ENCODE results near the gene SRPRB.

The SRPRB gene

DNA sequence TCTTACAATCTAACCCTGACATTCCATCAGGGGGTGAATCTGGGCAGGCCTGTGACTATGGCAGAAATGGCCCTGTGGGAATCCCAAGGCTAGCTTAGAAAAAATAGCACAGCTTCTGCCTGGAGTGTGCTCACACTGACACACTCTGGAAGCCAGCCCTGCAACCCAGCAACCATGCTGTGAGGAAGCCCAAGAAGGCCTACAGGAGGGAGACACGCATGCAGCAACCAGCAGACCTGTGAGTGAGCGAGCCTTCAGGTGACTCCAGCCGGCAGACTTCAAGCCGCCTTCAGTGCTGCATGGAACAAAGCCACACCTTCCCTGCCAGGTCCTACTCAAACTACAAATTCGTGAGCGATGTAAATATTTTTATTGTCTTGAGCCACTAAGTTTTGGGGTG, 64.0 kb downstream of the SRPRB start:
- Histone ChIP-seq H4K91ac (ENCODE audit: low read depth, low read length, poor library complexity) (no peak overlapping the region), H2AFZ (ENCODE audit: low read length) (no peak overlapping the region), H4K8ac (ENCODE audit: low read depth, low read length) (no peak overlapping the region), H3K4ac (ENCODE audit: low read length) (no peak overlapping the region), H3K79me1 (ENCODE audit: low read depth, low read length) (no peaks in the 10 kb centered on the region), H3K9me3 (replicated peaks in 1 of 2; ENCODE audit: control insufficient read depth in 2 of 2, insufficient read depth in 1 of 2, low read depth in 1 of 2, low read length in 2 of 2) (no peaks in the 10 kb centered on the region), H3K23ac (ENCODE audit: low read depth, low read length, poor library complexity) (no peak overlapping the region), H3K36me3 (replicated peaks in 1 of 2; ENCODE audit: control insufficient read depth in 2 of 2, insufficient read depth in 2 of 2, low read length in 2 of 2) (no peaks in the 10 kb centered on the region), H3K4me3 (ENCODE audit: low read length in 2 of 2) (no peak overlapping the region), H2BK12ac (ENCODE audit: low read length) (no peak overlapping the region), H3K9ac (ENCODE audit: low read depth, low read length, poor library complexity) (no peak overlapping the region), H2BK120ac (ENCODE audit: low read depth, low read length) (no peak overlapping the region), H3K4me2 (ENCODE audit: insufficient read depth, low read length, poor library complexity, severe bottlenecking) (no peak overlapping the region), H3K18ac (ENCODE audit: low read length) (no peak overlapping the region), H3K4me1 (ENCODE audit: control insufficient read depth in 2 of 2, insufficient read depth in 1 of 2, low read depth in 1 of 2, low read length in 2 of 2) (peaks cover 0 to 17% of the 10 kb centered on the region in 2 donors), H2AK5ac (ENCODE audit: low read depth, low read length) (no peak overlapping the region), H3K27ac (replicated peaks; ENCODE audit: low read length) (no peak overlapping the region), H2BK5ac (ENCODE audit: low read length) (no peak overlapping the region), H3K27me3 (ENCODE audit: control insufficient read depth in 3 of 3, insufficient read depth in 3 of 3, low read depth in 1 of 3, low read length in 3 of 3) (peaks cover 0 to 29% (median 0%) of the 10 kb centered on the region in 3 experiments), H2BK15ac (ENCODE audit: low read length) (no peak overlapping the region), H3K14ac (ENCODE audit: low read length) (no peak overlapping the region)
- no peak for DNase-seq (ENCODE audit: low spot score)
- WGBS, 2 donors (ENCODE audit: extremely low coverage in 2 of 2, insufficient read length in 2 of 2, insufficient replicate concordance in 1 of 2), result no CpG with 5 or more reads among the region's 6 CpGs

DNA sequence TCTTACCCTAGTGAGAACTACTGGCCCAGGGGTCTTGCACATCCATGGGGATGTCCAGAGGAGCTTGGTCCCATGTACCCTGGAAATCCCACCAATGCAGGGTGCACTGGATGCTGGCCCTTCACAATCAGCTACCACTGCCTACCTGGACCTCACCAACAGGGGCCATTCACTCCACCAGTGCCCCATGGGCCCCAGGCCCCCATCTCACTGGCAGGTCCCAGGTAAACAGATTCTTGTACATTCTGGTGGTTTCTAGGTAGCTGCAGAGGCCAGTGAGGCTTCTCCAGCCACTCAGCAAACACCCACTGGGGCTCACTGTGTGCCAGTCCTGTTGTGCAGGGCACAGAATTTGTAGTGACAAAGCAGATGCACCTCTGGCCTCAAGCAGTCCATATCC, 65.2 kb downstream of the SRPRB start:
- Histone ChIP-seq H3K79me1 (ENCODE audit: low read depth, low read length) (no peaks in the 10 kb centered on the region), H3K4me2 (ENCODE audit: insufficient read depth, low read length, poor library complexity, severe bottlenecking) (no peak overlapping the region), H4K8ac (ENCODE audit: low read depth, low read length) (no peak overlapping the region), H4K91ac (ENCODE audit: low read depth, low read length, poor library complexity) (no peak overlapping the region), H3K4ac (ENCODE audit: low read length) (no peak overlapping the region), H3K4me3 (ENCODE audit: low read length in 2 of 2) (no peak overlapping the region), H3K36me3 (replicated peaks in 1 of 2; ENCODE audit: control insufficient read depth in 2 of 2, insufficient read depth in 2 of 2, low read length in 2 of 2) (no peaks in the 10 kb centered on the region), H3K27me3 (ENCODE audit: control insufficient read depth in 3 of 3, insufficient read depth in 3 of 3, low read depth in 1 of 3, low read length in 3 of 3) (peaks cover 0 to 27% (median 0%) of the 10 kb centered on the region in 3 experiments), H3K23ac (ENCODE audit: low read depth, low read length, poor library complexity) (no peak overlapping the region), H2AK5ac (ENCODE audit: low read depth, low read length) (no peak overlapping the region), H3K9me3 (replicated peaks in 1 of 2; ENCODE audit: control insufficient read depth in 2 of 2, insufficient read depth in 1 of 2, low read depth in 1 of 2, low read length in 2 of 2) (no peaks in the 10 kb centered on the region), H3K27ac (replicated peaks; ENCODE audit: low read length) (no peak overlapping the region), H3K14ac (ENCODE audit: low read length) (no peak overlapping the region), H2BK5ac (ENCODE audit: low read length) (no peak overlapping the region), H3K18ac (ENCODE audit: low read length) (no peak overlapping the region), H2BK120ac (ENCODE audit: low read depth, low read length) (no peak overlapping the region), H3K4me1 (ENCODE audit: control insufficient read depth in 2 of 2, insufficient read depth in 1 of 2, low read depth in 1 of 2, low read length in 2 of 2) (peaks cover 0 to 17% of the 10 kb centered on the region in 2 donors), H2BK15ac (ENCODE audit: low read length) (no peak overlapping the region), H3K9ac (ENCODE audit: low read depth, low read length, poor library complexity) (no peak overlapping the region), H2AFZ (ENCODE audit: low read length) (no peak overlapping the region), H2BK12ac (ENCODE audit: low read length) (no peak overlapping the region)
- no peak for DNase-seq (ENCODE audit: low spot score)
